HG03095 (cell line): ENCODE data around the gene NPAS2.
A peak's percentile ranks its signal among the peaks of the same experiment; 100 is the strongest.

Experiments
- ATAC-seq: cut with Tn5 transposase; IDR thresholded peaks from one replicate; pipeline ENCODE4 v1.9.1; 2021; ENCODE audit warnings: moderate library complexity; ENCODE audit not compliant: unreplicated experiment

NPAS2 gene

GRCh38 chr2:101004620-101005325 lies 184.8 kb downstream of the NPAS2 start:
- ATAC-seq: no peak

DNA sequence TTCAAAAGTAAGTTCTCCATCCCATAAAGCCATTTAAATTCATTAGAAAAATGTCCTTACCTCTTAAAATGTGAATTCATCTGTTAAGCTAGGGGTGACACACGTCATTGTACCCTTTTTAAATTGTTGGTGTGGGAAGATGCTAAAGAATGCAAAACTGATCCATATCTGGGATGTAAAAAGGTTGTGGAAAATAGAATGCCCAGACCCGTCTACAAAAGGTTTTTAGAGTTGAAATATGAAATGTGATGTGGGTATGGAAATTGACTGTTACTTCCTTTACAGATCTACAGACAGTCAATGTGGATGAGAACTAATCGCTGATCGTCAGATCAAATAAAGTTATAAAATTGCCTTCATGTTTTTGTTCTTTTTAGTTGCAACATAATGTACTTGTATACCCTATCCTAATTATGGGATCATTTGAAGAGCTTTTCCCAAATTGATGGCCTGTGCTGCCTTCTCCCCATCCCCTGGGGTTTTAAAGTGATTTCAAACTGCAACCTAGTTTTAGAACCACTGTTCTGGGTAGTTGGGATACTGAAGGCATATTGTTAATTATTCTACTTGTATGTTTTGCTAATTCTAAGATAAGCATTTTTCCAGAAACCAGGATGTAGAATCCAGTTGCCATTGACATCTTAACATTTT lies 186.3 kb downstream of the NPAS2 start:
- ATAC-seq: no peak

DNA sequence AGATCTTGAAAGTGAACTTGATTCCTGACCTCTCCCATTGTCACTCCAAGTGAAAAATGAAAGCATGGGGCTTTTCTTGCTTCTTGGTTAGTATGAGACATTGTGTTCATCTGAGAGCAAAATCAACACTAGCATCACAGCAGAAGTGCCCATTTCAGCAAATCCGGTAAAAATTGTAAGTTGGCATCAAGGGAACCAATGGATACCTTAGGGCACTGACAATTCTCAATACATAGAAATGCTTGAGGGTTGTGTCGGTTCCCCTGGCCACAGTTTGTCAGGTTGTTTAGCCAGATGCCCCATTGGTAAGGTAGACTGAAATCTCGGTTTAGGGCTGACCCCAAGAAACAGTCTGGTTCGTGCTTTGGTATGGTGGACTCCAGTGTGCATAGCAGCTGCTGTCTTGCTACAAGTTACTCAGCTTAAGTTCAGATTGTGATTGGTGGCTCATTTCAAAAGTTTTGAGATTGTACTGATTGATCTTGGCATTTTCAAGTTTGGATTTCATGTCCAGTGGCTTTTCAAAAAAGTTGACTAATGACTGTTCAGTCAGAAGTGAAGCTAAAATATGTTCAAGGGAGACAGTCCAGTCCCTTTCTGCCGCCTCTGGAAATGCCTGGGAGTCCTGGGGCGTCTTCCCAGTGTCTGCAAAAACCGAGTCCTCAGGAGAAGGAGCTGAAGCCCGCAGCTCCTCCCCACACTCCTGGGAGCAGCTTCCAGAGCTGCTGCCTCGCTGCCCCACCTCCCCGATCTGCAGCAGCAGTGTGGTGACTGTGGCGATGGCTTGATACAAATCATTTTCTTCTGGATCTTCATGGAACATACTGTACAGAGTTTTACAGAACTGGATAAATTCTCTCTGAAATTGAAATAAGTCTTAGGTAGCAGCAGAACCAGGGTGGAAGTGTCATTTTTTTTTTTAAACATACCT lies 187.7 kb downstream of the NPAS2 start:
- no peak for ATAC-seq

DNA sequence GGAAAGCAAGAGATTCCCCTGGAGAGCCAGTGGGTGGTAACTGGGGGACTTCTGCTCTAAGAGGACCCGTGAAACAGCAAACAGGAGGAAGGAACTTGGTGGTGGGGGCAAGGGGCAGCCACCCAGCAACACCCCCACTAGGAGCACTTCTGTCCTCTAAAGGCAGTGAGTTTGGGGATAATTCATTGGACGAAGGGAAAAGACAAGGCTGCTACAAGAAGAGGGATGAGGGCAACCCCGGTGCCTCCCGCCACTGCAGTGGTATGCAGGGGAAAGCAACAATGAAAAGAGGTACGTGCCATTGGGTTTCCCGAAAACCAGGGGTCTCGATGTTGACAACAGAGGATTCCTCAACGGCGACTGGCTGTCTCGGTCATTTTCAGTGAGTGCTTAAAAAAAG lies 191.2 kb downstream of the NPAS2 start:
- no peak for ATAC-seq

- peak; percentile 89 for ATAC-seq
Observed at GRCh38 chr2:101012054-101012705, 192.2 kb downstream of the NPAS2 start.

DNA sequence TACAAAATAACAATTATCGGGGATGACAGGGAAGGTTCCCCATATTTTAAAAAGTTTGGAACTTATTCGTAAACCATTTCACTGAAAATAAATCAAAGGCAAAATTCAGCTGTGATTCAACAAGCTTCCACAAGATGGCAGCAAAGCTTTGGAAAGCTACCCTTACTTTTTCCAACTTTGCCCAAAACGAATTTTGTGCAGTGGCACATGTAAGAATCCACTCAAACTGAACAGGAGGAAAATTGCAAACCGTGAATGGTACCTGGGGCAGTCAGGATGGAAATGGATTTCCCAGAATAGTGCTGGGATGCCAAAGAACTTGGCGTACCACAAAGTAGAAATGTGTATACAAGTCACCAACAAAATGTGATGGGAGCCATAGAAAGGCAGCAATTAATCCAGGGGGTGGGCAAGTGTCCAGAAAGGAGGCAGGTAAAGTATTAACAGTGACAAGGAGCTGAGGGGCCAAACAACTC lies 192.8 kb downstream of the NPAS2 start:
- ATAC-seq: no peak

DNA sequence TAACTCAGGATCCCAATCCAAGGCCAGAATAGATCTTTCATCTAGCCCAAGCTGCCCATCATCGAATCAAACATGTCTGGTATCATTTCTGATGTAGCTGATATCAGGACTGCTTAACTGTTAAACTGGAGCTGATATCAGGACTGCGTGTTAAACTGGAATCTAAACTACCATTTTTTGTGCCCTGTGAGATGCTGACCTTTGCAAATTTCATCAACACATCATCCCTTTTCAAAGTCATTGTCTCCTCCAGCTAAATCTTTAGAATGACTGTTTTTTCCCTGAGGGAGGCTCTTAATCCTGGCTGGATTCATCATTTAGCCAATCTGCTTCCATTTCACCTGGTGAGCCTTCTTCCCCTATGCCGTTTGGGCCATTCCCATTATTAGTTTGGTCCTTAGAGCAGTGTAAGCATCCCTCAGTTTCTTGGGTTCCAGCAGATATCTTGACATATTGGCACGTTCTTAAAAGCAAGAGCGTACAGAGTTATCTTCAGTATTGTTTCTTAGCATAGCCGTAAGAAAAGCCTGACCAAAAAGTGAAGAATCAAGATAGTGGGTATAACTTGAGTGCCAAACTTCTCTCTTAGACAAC lies 194.4 kb downstream of the NPAS2 start:
- ATAC-seq: no peak

DNA sequence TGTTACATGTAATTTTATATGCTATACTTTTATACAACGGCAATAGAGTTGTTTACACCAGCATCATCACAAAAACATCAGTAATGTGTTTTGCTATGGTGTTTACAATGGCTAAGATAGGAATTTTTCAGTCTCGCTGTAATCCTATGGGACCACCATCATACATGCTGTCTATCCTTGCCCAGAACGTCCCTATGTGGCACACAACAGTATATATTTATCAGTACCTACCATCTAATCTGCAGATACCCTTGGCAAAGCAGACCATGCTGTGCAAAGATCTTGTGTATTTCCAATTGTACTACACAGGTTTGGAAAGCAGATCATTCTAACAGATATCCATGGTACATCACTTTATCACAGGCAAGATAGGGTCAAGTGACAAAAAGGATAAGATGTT lies 197.4 kb downstream of the NPAS2 start:
- ATAC-seq: no peak

DNA sequence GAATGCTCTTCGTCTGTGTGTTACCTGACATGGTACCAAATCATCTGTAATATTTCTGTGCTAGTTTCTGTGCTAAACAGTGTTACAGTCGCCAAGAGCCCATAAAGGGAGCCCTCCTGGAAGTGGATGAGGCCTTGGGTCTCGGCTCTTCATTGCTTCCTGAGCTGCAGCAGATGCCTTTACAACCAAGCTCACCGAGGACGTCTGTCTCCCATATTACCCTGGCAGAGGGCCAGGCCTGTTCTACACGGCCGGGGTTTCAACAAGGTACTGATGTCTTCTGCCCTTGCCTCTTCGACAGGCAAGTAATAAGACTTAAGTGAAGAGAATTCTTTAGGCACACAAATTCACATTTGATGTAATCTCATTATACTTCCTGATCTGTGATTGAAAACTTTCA lies 199.0 kb downstream of the NPAS2 start:
- no peak for ATAC-seq

DNA sequence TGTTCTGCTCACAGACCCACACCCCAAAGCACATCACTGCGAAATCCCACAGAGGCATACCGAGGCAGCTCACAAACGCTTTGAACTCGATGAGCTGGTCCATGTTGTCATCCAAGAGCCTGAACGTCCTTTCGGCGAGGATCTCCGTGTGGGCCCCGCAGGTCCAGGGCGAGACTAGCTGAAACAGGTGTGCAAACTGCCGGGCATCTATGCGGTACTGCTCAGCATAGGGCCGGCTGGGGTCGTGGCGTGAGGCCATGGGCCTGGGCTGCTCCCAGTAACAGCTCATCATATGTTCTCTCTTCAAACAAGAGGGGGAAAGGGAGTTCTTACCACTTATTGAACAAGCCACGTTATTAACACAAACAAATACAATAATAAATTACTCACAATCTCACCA lies 202.3 kb downstream of the NPAS2 start:
- ATAC-seq: no peak

- ATAC-seq: no peak
Observed at GRCh38 chr2:101023327-101024107, 203.6 kb downstream of the NPAS2 start.

DNA sequence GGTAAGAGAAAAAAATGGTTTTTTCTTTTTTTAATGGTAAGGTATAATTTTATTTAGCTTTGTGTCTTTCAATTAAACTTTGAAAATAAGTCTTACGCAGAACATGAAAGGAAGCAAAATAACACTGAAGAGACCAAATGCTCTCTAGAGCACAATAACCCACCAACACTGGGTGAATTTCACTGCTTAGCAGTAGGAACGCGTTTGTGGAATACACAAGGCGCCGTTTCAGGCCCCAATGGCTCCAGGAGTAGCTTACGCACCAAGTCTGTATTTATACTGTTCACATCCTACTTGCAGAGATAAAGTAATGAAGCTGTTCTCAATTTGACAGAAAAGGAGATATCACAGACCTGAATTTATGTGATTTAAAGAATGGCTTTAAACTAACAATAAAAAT lies 205.6 kb downstream of the NPAS2 start:
- no peak for ATAC-seq

- ATAC-seq: no peak
Observed at GRCh38 chr2:101026253-101026701, 206.3 kb downstream of the NPAS2 start.

DNA sequence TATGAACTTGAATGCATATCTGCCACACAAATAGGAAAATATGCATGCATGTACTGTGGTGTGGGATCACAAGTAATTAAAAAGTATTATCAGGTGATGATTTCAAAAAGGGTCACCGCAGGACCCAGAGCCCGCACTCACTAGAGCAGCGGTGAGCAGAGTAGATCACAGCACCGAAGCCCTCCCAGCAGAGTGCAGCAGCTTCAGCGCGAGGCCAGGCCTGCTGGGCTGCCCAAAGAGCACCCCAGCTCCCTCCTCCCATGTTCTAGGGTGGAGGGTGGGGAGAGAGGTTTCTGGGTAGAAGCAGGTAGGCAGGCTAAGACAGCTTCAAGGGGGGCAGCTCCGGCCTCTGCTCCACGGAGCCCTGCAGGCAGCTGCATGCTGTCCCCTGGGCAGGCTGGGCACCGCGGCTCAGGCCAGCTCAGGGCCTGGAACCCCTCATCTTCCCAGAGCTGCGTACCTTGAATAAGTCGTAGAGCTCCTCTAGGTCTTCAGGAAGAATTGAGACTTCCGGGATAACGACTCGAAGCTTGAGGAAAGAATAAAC lies 207.1 kb downstream of the NPAS2 start:
- ATAC-seq: no peak

DNA sequence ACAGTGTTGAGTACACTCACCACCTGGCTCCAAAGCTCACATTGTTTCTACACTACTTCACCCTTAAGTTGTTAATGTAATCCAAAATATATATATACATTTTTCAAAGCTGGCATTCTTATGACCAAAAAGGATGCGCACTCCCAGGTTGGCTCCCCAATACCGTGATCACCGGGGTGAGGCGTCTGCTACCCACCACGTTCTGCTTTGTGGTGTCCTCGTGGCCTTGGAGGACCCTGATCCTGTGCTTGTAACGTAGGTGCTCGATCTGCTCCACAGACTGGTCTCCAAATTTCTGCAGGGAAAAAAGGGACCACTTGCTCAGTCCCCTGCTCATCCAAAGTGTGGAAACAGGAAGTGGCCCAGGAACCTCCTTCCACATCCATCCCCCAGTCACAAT lies 207.9 kb downstream of the NPAS2 start:
- no peak for ATAC-seq

DNA sequence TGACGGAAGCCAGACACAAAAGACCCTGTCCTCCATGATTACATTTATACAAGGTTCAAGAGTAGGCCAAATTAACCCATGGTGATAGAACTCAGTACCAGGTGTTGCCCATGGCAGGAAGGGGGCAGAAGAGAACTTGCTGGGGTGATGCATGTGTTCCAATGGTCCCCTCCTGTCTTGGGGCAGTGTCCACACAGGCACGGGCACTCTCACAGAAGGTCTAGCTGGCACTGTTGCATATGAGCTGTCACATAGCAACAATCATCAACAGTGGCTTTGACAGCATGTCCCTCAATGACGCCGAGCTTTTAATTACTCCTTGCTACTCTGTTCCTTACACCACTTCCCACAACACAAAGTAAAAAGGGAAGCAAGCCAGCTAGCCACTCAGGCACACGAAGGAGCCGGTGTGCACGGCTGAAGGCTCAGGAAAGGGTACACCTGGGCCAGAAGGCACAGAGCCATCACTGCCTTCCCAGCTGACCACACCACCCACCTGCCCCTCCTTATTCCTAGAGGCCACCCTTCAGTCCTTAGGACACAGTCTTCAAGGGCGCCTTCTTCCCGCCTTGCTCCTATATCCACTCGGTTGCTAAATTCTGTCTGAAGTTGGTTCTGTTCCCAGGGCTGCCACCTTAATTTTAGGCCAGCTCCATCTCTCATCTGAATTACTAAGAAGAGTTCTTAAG lies 211.1 kb downstream of the NPAS2 start:
- ATAC-seq: no peak

- no peak for ATAC-seq
Observed at GRCh38 chr2:101032084-101032776, 212.3 kb downstream of the NPAS2 start.

- ATAC-seq: no peak
Observed at GRCh38 chr2:101036562-101036961, 216.6 kb downstream of the NPAS2 start.
